GM19035 (cell line): ENCODE data around the gene LMBRD2.

Experiments
- ATAC-seq: cut with Tn5 transposase; IDR thresholded peaks from one replicate; pipeline ENCODE4 v1.9.1; 2021; ENCODE audit not compliant: unreplicated experiment

Gene LMBRD2

GRCh38 chr5:36111238-36111637, 40.4 kb downstream of the LMBRD2 start:
- ATAC-seq = no peak

- ATAC-seq = no peak
These were observed 42.8 kb downstream of the LMBRD2 start for GRCh38 chr5:36108758-36109460.

DNA sequence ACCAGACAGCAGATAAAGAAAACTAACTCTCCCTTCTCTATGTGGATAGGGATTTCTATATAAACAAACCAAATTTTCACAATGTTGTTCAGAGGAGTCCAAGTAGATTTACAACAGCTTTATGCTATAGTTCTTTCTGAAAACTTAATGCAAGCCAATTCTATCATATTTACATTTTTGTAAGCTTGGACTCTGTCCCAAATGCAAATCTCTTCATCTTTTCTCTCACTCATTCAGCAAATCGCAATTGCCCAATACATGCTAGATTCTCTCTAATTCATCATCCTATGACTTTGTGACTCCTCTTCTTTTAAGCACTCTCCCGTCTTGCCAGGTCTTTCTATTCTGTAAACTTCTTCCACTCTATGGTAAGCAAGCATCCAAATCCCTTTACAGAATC, 45.9 kb downstream of the LMBRD2 start:
- ATAC-seq = no peak

DNA sequence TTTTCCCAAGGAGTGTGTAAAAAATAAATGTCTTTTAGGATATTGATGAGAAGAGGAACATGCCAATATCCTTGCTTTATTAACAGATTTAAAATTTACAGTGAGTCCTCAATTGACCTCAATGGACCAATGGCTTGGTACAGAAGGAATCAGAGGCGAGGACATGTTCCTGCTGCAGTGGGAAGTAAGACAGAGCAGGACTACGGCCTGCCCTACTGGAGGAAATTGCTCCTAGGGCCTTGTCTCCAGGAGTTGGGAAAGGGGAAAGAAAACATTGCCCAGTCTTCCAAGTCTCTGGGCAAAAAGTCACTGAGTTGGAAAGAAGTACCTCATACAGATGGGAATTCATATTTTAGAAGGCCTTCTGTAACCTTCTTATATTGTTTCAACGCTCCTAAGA, 51.9 kb downstream of the LMBRD2 start:
- ATAC-seq = no peak

DNA sequence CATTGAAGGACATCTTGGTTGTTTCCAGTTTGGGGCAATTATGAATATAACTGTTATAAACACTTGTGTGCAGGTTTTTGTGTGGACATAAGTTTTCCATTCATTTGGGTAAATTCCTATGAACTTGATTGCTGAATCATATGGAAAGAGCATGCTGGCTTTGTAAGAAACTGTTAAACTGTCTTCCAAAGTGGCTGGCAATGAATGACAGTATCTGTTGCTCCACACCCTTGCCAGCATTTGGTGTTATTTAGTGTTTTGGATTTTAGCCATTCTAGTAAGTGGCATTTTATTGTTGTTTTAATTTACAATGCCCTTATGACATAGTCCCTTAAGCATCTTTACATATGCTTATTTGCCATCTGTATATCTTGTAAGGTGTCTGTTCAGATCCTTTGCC, 55.2 kb downstream of the LMBRD2 start:
- no peak for ATAC-seq

- ATAC-seq = peak; percentile 89
These were observed 61.7 kb downstream of the LMBRD2 start for GRCh38 chr5:36089989-36090388.

DNA sequence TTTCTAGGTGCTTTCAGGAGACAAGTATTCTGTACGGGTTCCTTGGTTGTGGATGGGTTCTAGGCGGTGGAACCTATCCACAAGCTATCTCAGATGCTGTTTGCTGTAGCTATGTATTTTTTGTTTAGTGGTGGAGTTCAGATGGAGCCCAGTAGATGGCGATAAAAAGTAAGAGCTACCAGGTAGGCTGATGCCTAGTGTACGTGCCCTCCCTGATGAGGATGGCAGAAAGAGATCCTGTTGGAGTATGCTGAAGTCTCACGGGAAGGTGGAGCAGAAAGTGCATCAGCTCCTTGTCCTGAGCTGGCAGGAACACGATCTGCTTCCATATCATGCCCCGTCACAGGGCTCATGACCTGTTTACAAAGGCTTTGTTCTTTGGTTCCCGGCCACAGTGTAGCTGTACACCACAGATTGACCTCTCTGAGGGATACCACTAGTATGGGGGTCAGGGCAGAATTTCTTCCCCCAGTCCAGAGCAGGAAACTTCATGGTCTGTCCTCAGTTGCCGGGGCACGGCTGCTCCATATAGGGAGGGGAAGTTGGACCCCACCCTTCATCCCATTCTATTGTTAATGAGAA, 72.4 kb downstream of the LMBRD2 start:
- ATAC-seq = peak; percentile 98

DNA sequence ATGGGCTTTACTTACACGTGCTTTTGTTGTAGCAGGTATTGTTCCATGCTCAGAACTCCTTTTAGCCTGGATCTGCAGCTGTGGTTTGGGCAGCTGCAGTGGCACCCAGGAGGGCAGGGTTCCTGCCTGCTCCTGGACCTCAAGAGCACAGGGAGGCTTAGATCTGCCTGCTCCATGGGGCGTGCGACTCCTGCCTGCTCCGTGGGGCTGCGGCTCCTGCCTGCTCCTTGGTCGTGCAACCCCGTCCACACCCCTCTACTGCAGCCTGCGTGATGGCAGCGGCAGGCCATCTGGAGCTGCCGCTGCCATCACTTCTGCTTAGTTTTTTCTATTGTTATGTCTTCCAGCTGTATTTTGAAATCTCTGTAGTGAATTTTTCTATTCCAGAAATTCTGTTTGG, 73.3 kb downstream of the LMBRD2 start:
- ATAC-seq = no peak

GRCh38 chr5:36073595-36074216, 78.0 kb downstream of the LMBRD2 start:
- peak; percentile 83 for ATAC-seq

DNA sequence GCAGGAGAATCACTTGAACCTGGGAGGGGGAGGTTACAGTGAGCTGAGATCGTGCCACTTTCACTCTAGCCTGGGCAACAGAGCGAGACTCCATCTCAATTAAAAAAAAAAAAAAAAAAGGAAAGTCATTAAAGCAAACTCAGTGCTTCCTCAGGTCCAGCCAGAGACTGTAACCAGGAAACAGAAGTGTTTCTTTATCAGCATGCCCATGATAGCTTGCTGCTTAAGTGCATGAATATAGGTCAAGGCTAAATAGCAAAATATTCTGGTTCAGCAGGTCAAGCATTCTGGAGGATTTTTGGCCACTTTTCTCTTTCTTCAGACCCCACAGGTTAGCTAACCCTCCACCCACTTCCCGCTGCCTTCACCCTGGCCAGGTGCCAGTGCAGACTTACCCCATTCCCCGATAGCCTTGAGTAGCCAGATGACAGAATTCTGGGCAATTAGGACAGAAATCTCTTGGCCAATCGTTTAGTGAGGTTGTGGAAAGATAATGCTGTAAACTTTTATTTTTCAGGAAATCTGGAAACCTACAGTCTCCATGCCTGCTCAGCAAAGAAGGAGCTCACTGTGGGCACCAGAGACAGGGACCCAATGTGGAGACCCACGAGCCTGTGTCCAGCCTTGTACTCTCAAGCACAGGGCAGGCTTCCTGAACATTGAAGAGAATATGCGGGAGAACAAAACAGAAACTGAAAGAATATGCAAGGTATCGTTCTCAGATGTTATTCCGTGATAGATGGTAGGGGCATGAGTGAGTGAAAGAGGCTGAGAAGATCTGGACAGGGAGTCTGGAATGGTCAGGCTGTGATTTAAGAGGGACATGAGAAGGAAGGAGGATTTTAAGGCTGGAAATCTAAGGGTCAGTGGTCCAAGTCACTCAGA, 80.8 kb downstream of the LMBRD2 start:
- ATAC-seq = peak; percentile 68

- no peak for ATAC-seq
These were observed 82.9 kb downstream of the LMBRD2 start for GRCh38 chr5:36068751-36069281.

GRCh38 chr5:36066540-36067210, 85.0 kb downstream of the LMBRD2 start, which contains the start of gene UGT3A2:
Gene UGT3A2, minus strand, starts transcription at chr5:36066882. Its CDS starts 93 bp downstream, at chr5:36066789.
- no peak for ATAC-seq

- no peak for ATAC-seq
These were observed 85.6 kb downstream of the LMBRD2 start for GRCh38 chr5:36066001-36066539.

DNA sequence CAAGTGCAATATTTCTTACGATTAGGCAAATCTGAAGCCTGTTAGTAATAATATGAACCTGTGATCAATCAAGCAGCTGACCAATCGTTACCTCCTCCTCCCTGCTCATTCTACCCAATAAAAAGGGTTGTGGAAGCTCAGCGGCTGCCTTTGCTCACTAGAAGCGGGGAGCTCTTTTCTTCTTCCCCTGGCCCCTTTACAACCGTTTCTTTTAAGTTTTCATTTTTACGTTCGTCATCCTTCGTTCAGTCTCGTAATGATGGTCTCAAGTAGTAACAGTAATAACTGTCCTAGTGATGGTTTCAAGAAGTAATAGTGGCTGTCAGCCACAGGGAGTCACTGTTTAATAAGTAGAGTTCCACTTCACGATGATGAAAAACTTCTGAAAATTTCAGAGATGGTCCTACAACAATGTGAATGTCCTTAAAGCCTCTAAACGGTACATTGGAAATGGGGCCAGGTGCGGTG, 91.2 kb downstream of the LMBRD2 start:
- peak; percentile 80 for ATAC-seq

DNA sequence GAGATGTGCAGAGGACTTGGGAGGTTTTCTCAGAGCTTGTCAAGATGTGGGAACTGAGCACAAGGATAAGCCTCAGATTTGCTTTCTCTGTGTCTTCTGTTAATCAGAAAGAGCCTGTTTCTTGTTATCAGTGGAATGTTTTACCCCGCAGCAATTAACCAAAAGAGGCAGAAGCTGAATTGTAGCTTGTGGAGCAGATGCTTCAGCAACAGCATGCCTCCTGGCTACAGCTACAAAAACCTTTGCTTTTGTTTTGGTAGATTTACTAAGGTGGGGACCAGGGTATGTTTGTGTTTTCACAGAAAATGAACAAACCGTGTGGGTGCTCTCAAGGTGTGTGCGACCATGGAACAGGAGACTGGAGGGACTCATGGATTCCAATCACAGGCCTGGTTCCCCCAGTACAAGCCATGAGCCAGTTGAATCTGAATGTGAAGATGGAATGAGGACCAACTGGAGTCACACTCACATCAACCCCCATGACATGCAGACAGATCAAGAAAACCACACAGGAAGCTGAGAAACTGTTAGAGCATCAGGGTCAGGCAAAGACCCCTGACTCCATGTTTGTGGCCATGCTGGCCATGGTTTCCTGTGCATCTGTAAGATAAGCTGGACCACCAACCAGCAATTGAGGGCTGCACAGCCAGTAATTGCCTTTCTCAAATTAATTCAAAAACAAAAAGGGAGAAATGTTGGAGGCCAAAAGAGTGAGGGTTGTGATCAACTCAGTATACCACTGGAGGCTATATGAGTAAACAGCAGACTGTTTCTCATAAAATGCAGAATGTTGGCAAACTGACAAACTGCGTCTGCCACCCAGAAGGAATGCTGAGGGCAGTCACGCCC, 91.9 kb downstream of the LMBRD2 start:
- no peak for ATAC-seq

DNA sequence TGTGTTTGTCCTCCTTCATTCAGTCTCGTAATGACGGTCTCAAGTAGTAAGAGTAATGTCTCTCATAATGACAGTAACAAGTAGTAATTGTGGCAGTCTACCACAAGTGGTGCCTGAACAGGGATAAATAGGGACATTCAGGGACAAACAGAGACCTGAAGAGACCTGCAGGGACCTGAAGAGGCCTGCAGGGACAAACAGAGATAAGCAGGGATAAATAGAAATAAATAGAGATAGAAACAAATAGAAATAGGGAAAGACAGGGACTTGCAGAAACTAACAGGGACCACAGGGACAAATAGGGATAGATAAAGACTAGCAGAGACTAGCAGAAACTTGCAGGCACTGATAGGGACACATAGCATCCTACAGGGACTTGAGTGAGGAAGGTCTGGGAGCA, 92.9 kb downstream of the LMBRD2 start:
- ATAC-seq = no peak

DNA sequence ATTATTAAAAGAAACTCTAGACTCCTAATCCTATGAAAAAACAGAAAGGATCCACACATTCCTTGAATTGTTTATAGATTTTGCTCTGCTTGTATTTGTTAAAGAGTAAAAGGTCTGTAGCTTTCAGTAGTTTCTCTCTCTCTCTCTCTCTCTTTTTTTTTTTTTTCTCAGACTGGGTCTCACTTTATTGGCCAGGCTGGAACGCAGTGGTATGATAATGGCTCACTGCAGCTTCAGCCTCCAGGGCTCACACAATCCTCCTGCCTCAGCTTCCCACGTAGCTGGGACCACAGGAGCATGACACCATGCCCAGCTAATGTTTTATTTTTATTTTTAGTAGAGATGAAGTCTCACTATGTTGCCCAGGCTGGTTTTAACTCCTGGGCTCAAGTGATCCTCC, 94.3 kb downstream of the LMBRD2 start:
- ATAC-seq = no peak

DNA sequence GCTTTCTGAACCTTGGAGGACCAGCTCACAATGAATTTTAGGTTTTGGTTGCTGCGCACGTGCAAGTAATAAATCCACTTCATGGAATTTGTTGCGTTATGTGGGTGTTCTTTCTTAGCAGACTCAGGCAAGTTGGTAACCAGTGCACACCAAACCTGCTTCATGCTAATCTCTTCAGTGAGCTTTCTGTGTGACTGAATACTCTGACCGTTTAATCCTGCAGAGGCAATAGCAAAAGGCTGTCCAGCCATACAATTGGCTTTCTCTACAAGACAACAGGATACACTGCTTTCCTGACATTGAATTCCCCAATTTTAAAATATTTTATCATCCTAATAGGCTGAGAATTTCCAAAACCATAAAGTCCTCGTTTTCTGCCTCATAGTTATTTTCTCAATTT, 95.3 kb downstream of the LMBRD2 start:
- ATAC-seq = no peak

- ATAC-seq = no peak
These were observed 95.7 kb downstream of the LMBRD2 start for GRCh38 chr5:36055984-36056383.
